ENCODE results near the gene SVEP1. TPM values are rescaled to one million over a fixed set of nuclear protein-coding genes. Genes with fewer than 3 reads are reported as not detected.

Gene SVEP1
- polyA plus RNA-seq, 1 of the 3 experiments (the other 2 are of a cell fraction) = 0.10 TPM

GRCh38 chr9:110444911-110445310 is 134.6 kb downstream of the SVEP1 start:
- H3K4me2 ChIP-seq = no peak overlapping the region
- H3F3A ChIP-seq (replicated peaks; ENCODE audit: insufficient read depth) = no peaks in the 10 kb centered on the region
- no peak for DNase-seq
- no peak overlapping the region for H3K9ac ChIP-seq
- ChIA-PET POLR2A (no interaction called here), CTCF (interaction anchor here (1.5 kb wide), 1 partner anchor 178 kb away, joined by 3 read pairs; no protein-coding TSS in a partner anchor)
- no peaks in the 10 kb centered on the region for H3K36me3 ChIP-seq (replicated peaks in 1 of 2; ENCODE audit: control insufficient read depth in 1 of 2, insufficient read depth in 2 of 2, low read length in 1 of 2)
- TF ChIP-seq SMC3 (IDR thresholded peaks at IDR 0.05; ENCODE audit: low read depth, low read length) (no peak), CHD2 (IDR thresholded peaks at IDR 0.05; ENCODE audit: low read length, partially characterized antibody) (no peak), TEAD4 (IDR thresholded peaks at IDR 0.05; ENCODE audit: borderline replicate concordance, insufficient read depth) (no peak)
- no peak overlapping the region for H3K27ac ChIP-seq (ENCODE audit: low read depth in 2 of 2, low read length in 1 of 2)
- H3K79me2 ChIP-seq (ENCODE audit: insufficient read depth) = no peaks in the 10 kb centered on the region
- H3K9me3 ChIP-seq = no peaks in the 10 kb centered on the region
- H3K4me3 ChIP-seq (ENCODE audit: low read depth in 2 of 2, low read length in 1 of 2) = no peak overlapping the region
- H3K9me2 ChIP-seq = no peaks in the 10 kb centered on the region
- no peak overlapping the region for H2AFZ ChIP-seq (ENCODE audit: low read depth)
- H4K20me1 ChIP-seq (ENCODE audit: insufficient read depth) = no peaks in the 10 kb centered on the region
- 51% methylated on average over 6 of the region's 6 CpGs for WGBS (ENCODE audit: low lambda C conversion rate)
- H3K27me3 ChIP-seq (ENCODE audit: insufficient read depth) = no peaks in the 10 kb centered on the region
- no peaks in the 10 kb centered on the region; a peak in 1 of 4 replicates for H3K4me1 ChIP-seq (ENCODE audit: control insufficient read depth in 1 of 2, insufficient read depth in 2 of 2, low read depth in 1 of 2, low read length in 1 of 2)

- H4K20me1 ChIP-seq (ENCODE audit: insufficient read depth) = no peaks in the 10 kb centered on the region
- H3K27ac ChIP-seq (ENCODE audit: low read depth in 2 of 2, low read length in 1 of 2) = no peak overlapping the region
- H3K4me1 ChIP-seq (ENCODE audit: control insufficient read depth in 1 of 2, insufficient read depth in 2 of 2, low read depth in 1 of 2, low read length in 1 of 2) = no peaks in the 10 kb centered on the region; a peak in 1 of 4 replicates
- no peak overlapping the region for H3K9ac ChIP-seq
- H3K4me2 ChIP-seq = no peak overlapping the region
- no peak for DNase-seq
- ChIA-PET POLR2A (no interaction called here), CTCF (interaction anchor here (1.8 kb wide), 1 partner anchor 180 kb away, joined by 5 read pairs; no protein-coding TSS in a partner anchor)
- no peaks in the 10 kb centered on the region for H3F3A ChIP-seq (replicated peaks; ENCODE audit: insufficient read depth)
- H2AFZ ChIP-seq (ENCODE audit: low read depth) = no peak overlapping the region
- no peak overlapping the region for H3K4me3 ChIP-seq (ENCODE audit: low read depth in 2 of 2, low read length in 1 of 2)
- no peaks in the 10 kb centered on the region for H3K9me2 ChIP-seq
- no peaks in the 10 kb centered on the region for H3K9me3 ChIP-seq
- TF ChIP-seq GABPA (IDR thresholded peaks at IDR 0.05; ENCODE audit: low read depth) = no peak
- no peak for TF ChIP-seq FOSL2 (IDR thresholded peaks at IDR 0.05; ENCODE audit: borderline replicate concordance, low read depth)
- TF ChIP-seq TCF12 (IDR thresholded peaks at IDR 0.05) = no peak
- no peak for TF ChIP-seq TAF1 (IDR thresholded peaks at IDR 0.05; ENCODE audit: borderline replicate concordance, low read depth, low read length)
- TF ChIP-seq REST (IDR thresholded peaks at IDR 0.05; ENCODE audit: low read depth, low read length) = no peak
- no peak for TF ChIP-seq MAX (IDR thresholded peaks at IDR 0.05; ENCODE audit: low read depth)
- H3K79me2 ChIP-seq (ENCODE audit: insufficient read depth) = no peaks in the 10 kb centered on the region
- H3K27me3 ChIP-seq (ENCODE audit: insufficient read depth) = no peaks in the 10 kb centered on the region
- H3K36me3 ChIP-seq (replicated peaks in 1 of 2; ENCODE audit: control insufficient read depth in 1 of 2, insufficient read depth in 2 of 2, low read length in 1 of 2) = no peaks in the 10 kb centered on the region
Measured at GRCh38 chr9:110443866-110444220, 135.7 kb downstream of the SVEP1 start.

All from SK-N-SH (cell line).